Coronary artery (tissue), 2 donors: ENCODE results near the gene TMEM235.

Experiments used
- DNase-seq: peaks from one replicate; pipeline ENCODE4 v3.0.0-alpha.2; 2017; ENCODE audit warnings: low spot score
- H3K27ac ChIP-seq, 2 donors: fragments of 200-600 bp; sonication (generic); one replicate each; pipeline ENCODE4 v1.5.1; 2016 to 2019
- H3K4me3 ChIP-seq: fragments of 200-600 bp; sonication (generic); 2 replicates; pipeline ENCODE4 v1.5.1; 2016; ENCODE audit warnings: mild to moderate bottlenecking, moderate library complexity
- TF ChIP-seq, protein P1 (sequence below): fragments of 200-600 bp; sonication (generic); IDR thresholded peaks from one replicate; pipeline ENCODE4 v1.5.1; 2019; ENCODE audit warnings: antibody characterized with exemption

TMEM235 gene

DNA sequence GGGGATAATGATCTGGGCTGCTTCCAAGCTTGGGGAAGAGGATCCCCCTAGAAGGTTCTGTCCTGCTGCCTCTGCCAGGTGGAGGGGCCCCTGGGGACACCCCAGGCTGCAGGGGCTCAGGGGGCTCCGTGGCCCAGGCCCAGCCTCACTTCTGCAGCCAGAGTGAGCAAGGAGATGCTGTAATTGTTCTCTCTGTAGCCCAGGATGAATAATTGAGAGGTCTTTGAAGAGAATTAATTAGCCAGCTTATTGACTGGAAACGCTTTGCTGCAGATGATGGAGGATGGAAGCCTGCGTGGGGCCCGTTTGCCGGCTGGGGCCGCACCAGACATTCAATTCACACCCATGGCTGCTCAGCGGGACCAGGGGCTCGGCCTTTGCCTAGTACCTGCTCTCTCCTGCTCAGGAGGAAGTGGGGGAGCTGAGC is 38.5 kb downstream of the TMEM235 start:
- DNase-seq = no peak
- TF ChIP-seq, protein P1, sequence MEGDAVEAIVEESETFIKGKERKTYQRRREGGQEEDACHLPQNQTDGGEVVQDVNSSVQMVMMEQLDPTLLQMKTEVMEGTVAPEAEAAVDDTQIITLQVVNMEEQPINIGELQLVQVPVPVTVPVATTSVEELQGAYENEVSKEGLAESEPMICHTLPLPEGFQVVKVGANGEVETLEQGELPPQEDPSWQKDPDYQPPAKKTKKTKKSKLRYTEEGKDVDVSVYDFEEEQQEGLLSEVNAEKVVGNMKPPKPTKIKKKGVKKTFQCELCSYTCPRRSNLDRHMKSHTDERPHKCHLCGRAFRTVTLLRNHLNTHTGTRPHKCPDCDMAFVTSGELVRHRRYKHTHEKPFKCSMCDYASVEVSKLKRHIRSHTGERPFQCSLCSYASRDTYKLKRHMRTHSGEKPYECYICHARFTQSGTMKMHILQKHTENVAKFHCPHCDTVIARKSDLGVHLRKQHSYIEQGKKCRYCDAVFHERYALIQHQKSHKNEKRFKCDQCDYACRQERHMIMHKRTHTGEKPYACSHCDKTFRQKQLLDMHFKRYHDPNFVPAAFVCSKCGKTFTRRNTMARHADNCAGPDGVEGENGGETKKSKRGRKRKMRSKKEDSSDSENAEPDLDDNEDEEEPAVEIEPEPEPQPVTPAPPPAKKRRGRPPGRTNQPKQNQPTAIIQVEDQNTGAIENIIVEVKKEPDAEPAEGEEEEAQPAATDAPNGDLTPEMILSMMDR = no peak
- Histone ChIP-seq H3K4me3 (no peak overlapping the region), H3K27ac (no peak overlapping the region)

DNA sequence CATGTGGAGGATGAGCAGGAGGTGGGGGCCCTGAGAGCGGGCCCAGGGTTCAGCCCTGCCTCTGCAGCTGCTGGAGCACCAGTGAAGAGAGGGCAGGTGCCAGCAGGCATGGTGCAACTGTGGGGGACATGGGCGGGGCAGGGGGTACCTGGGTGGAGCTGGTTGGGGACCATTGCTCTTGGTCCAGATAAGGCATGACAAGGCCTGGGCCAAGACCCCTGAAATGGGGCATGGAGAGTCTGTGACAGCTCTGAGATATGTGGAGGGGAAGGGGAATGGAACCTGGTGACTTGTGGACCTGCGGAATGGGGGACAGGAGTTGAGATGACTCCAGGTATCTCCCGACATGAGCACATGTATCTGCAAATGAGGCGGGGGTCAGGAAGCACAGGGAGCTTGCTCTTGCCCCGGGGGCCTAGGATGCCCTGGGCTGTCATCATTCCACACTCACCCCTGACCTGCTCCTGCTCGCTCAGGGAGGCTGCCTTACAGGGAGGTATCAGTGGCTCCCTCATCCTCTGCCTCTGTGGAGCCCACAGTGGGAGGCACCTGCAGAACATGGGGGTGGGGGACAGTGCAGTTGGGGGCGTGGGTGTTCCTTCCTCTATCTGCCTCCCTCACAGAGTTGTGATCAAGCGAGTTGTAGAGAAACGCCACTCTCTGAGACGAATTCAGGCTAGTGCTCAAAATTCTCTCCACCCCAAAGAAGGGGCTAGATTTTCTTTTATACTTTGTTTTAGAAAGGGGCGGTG is 40.2 kb downstream of the TMEM235 start:
- DNase-seq = no peak
- Histone ChIP-seq H3K4me3 (no peak overlapping the region), H3K27ac (no peak overlapping the region)
- TF ChIP-seq, protein P1 = no peak

DNA sequence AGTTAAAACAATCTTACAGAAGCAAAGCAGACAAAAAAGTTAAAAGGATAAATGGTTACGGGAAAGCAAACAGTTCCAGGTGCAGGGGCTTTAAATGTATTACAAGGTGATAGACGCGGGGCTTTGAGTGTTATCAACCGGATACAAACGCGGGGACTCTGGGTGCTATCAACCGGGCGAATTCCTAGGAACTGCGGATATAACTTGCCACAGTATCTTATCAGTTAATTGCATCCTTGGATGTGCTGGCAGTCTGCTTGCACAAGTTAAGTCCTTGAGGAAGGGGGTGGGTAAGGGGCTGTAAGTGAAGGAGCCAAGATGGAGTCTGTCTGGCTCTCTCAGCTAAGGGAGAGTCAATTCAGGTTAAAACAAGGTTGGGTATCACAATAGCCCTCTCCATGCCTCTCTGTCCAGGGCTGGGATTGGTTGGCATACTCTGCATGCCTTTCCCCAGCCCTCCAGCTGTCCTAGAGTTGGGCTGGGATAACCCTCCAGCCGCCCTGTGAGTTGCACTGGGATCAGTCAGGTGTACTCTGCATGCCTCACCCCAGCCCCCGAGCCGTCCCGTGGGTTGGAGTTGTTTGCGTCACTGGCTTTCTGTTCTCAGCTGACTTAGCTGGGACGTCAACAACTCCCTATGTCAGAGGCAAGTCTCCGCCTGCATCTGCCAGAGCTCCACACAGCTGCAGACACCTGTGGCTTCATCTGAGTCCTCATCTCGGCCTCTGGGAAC is 40.9 kb downstream of the TMEM235 start:
- TF ChIP-seq, protein P1 = no peak
- DNase-seq = no peak
- H3K4me3 ChIP-seq = no peak overlapping the region
- no peak overlapping the region for H3K27ac ChIP-seq

DNA sequence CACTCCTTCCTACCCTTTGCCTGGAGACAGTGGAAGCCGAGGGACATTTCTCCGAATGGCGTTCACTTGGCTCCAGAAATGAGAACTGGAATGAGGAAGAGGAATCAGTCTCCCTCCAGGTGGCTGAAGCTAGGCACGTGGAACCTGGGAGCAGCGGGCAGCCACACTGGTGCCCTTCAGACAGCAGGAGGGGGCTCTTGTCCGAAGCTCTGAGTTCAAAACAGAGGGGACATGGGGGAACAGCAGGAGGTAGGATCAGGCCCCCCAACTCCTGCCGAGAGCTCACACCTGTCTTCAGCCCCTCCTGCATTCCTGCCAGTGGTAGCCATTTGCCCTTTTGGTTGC is 41.5 kb downstream of the TMEM235 start:
- Histone ChIP-seq H3K27ac (no peak overlapping the region), H3K4me3 (no peak overlapping the region)
- TF ChIP-seq, protein P1 = no peak
- DNase-seq = no peak

DNA sequence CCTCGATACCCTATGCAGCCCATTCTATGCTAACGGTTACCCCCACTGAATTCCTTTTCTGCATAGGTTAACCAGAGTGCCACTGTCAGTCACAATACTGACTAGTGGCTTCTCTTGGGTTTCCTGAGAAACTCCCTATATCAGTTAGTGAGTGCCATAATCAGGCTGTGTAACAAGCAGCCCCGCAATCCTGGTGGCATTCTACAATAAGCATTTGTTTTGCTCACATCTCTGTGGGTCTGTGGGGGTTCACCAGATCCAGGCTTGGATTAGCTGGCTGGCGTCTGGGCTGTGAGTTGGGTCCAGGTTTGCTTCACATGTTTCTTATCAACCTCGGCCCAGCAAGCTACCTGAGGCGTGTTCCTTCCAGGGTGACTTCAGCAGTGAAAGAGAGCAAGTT is 42.4 kb downstream of the TMEM235 start:
- DNase-seq = no peak
- Histone ChIP-seq H3K4me3 (no peak overlapping the region), H3K27ac (no peak overlapping the region)
- TF ChIP-seq, protein P1 = no peak

DNA sequence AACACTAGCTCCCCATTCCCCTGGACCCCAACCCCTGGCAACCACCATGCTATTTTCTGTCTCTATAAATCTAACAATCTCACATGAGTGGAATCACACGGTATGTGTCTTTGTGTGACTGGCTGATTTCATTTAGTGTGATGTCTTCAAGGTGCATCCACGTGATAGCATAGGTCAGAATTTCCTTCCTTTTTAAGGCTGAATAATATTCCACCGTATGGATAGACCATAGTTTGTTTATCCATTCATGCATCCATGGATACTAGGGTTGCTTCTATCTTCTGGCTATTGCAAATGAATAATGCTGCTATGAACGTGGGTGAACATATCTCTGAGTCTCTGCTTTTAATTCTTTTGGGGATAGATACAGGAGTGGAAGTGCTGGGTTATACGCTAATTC is 43.9 kb downstream of the TMEM235 start:
- Histone ChIP-seq H3K4me3 (no peak overlapping the region), H3K27ac (no peak overlapping the region)
- TF ChIP-seq, protein P1 = no peak
- DNase-seq = no peak
